Measurements from ENCODE around the gene DPYSL5. TPM values are rescaled to one million over a fixed set of nuclear protein-coding genes. Genes with fewer than 3 reads are reported as not detected.

Gene DPYSL5
- total and polyA plus RNA-seq, 2 donors (not counting 1 experiment from before 2014, with no cell fraction given): not detected

DNA sequence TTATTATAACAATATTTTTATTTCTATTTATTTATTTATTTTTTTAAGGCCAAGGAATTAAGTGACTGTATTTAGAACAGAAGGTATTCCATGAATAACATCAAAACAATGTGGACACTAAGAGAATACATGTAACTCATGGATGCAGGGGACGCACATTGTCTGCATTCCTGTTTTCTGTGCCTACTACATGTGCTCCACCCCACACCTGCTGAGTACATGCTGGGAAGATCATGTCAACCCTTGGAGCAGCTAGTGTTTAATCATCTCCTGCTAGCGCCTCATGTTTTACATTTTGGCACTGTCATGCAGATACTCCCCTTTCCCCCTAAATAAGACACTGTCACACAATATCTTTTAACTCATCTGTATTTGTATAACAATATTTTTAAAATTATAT is 29.3 kb downstream of the DPYSL5 start:
- H3K4me3 Mint-ChIP-seq: no peak overlapping the region
- H3K27me3 Mint-ChIP-seq: peaks cover 40% of the 10 kb centered on the region
- POLR2A ChIA-PET: no interaction called here
- Histone ChIP-seq H2AFZ (ENCODE audit: insufficient read depth, low read depth, low read length, poor library complexity, severe bottlenecking) (no peak overlapping the region), H3K9me3 (ENCODE audit: control extremely low read depth in 1 of 3, control insufficient read depth in 2 of 3, insufficient read depth in 1 of 3, low read length in 2 of 3) (no peaks in the 10 kb centered on the region), H3K4me1 (ENCODE audit: control insufficient read depth in 2 of 2, insufficient read depth in 2 of 2, low read length in 2 of 2) (no peaks in the 10 kb centered on the region), H3K27ac (ENCODE audit: low read length in 2 of 2) (no peak overlapping the region), H3K36me3 (replicated peaks in 1 of 2; ENCODE audit: control extremely low read depth in 1 of 2, control insufficient read depth in 1 of 2, extremely low read depth in 1 of 2, insufficient read depth in 2 of 2, low read length in 1 of 2) (no peaks in the 10 kb centered on the region), H4K20me1 (ENCODE audit: control insufficient read depth, insufficient read depth, low read length, poor library complexity, severe bottlenecking) (no peaks in the 10 kb centered on the region), H3K9ac (ENCODE audit: low read length) (no peak overlapping the region), H3K27me3 (replicated peaks in 1 of 4; ENCODE audit: control extremely low read depth in 1 of 4, control insufficient read depth in 3 of 4, insufficient read depth in 4 of 4, low read length in 3 of 4) (peaks cover 0 to 5% (median 0%) of the 10 kb centered on the region in 4 experiments), H3K4me3 (ENCODE audit: control extremely low read depth in 1 of 5, extremely low read depth in 1 of 5, insufficient read depth in 1 of 5, low read depth in 2 of 5, low read length in 4 of 5) (no peak overlapping the region), H3K79me2 (ENCODE audit: control insufficient read depth, insufficient read depth, low read length) (no peaks in the 10 kb centered on the region), H3K4me2 (replicated peaks; ENCODE audit: low read depth, low read length, poor library complexity, severe bottlenecking) (no peak overlapping the region)
- DNase-seq (no peak), ATAC-seq (ENCODE audit: low read depth) (no peak)
- 100% methylated on average over 1 of the region's 2 CpGs for WGBS (ENCODE audit: insufficient coverage)
- TF ChIP-seq EZH2 (IDR thresholded peaks at IDR 0.05; ENCODE audit: borderline replicate concordance, insufficient read depth, low read depth, low read length, poor library complexity, severe bottlenecking): no peak
- TF ChIP-seq, protein P1, sequence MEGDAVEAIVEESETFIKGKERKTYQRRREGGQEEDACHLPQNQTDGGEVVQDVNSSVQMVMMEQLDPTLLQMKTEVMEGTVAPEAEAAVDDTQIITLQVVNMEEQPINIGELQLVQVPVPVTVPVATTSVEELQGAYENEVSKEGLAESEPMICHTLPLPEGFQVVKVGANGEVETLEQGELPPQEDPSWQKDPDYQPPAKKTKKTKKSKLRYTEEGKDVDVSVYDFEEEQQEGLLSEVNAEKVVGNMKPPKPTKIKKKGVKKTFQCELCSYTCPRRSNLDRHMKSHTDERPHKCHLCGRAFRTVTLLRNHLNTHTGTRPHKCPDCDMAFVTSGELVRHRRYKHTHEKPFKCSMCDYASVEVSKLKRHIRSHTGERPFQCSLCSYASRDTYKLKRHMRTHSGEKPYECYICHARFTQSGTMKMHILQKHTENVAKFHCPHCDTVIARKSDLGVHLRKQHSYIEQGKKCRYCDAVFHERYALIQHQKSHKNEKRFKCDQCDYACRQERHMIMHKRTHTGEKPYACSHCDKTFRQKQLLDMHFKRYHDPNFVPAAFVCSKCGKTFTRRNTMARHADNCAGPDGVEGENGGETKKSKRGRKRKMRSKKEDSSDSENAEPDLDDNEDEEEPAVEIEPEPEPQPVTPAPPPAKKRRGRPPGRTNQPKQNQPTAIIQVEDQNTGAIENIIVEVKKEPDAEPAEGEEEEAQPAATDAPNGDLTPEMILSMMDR (IDR thresholded peaks at IDR 0.05): no peak
- H3K27ac Mint-ChIP-seq: no peak overlapping the region
- no peaks in the 10 kb centered on the region for H3K9me3 Mint-ChIP-seq (ENCODE audit: insufficient read depth)
- no peaks in the 10 kb centered on the region for H3K4me1 Mint-ChIP-seq
- intact Hi-C loops (cut with micrococcal nuclease): no loop called here
- CTCF ChIA-PET: no interaction called here

DNA sequence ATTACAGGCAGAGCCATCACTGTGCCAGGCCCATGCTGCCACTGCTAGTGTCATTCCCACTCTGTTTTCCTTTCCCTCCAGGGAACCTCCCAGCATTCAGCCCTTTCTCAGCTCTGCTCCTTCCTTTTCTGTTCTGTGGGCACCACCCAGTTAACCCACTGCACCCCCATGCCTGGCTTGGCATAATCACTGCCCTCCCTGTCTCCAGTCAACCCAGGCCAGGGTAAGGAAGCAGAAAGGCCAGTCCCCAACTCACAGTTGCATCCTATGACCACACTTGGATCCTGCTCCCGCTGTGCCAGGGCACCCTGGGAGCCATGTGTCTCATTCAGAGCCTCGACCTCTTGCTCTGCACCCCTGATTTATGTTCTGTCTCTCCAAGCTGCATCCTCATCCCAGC is 32.2 kb downstream of the DPYSL5 start:
- no peaks in the 10 kb centered on the region for H3K4me1 ChIP-seq (ENCODE audit: control insufficient read depth in 2 of 2, insufficient read depth in 2 of 2, low read length in 2 of 2)
- ChIA-PET POLR2A (no interaction called here), CTCF (no interaction called here)
- Mint-ChIP-seq H3K27me3 (peaks cover 39% of the 10 kb centered on the region), H3K4me3 (no peak overlapping the region), H3K27ac (no peak overlapping the region), H3K9me3 (ENCODE audit: insufficient read depth) (no peaks in the 10 kb centered on the region), H3K4me1 (no peaks in the 10 kb centered on the region)
- ATAC-seq (ENCODE audit: low read depth): no peak
- H3K9me3 ChIP-seq (ENCODE audit: control extremely low read depth in 1 of 3, control insufficient read depth in 2 of 3, insufficient read depth in 1 of 3, low read length in 2 of 3): no peaks in the 10 kb centered on the region
- H3K9ac ChIP-seq (ENCODE audit: low read length): no peak overlapping the region
- TF ChIP-seq, protein P1 (IDR thresholded peaks at IDR 0.05): no peak
- no peak for TF ChIP-seq EZH2 (IDR thresholded peaks at IDR 0.05; ENCODE audit: borderline replicate concordance, insufficient read depth, low read depth, low read length, poor library complexity, severe bottlenecking)
- no peak overlapping the region for H3K4me2 ChIP-seq (replicated peaks; ENCODE audit: low read depth, low read length, poor library complexity, severe bottlenecking)
- 42% methylated on average over 2 of the region's 2 CpGs for WGBS (ENCODE audit: insufficient coverage)
- no peaks in the 10 kb centered on the region for H3K79me2 ChIP-seq (ENCODE audit: control insufficient read depth, insufficient read depth, low read length)
- intact Hi-C loops (cut with micrococcal nuclease): no loop called here
- peaks cover 0 to 5% (median 0%) of the 10 kb centered on the region in 4 experiments for H3K27me3 ChIP-seq (replicated peaks in 1 of 4; ENCODE audit: control extremely low read depth in 1 of 4, control insufficient read depth in 3 of 4, insufficient read depth in 4 of 4, low read length in 3 of 4)
- no peak overlapping the region for H2AFZ ChIP-seq (ENCODE audit: insufficient read depth, low read depth, low read length, poor library complexity, severe bottlenecking)
- H4K20me1 ChIP-seq (ENCODE audit: control insufficient read depth, insufficient read depth, low read length, poor library complexity, severe bottlenecking): no peaks in the 10 kb centered on the region
- no peaks in the 10 kb centered on the region for H3K36me3 ChIP-seq (replicated peaks in 1 of 2; ENCODE audit: control extremely low read depth in 1 of 2, control insufficient read depth in 1 of 2, extremely low read depth in 1 of 2, insufficient read depth in 2 of 2, low read length in 1 of 2)
- H3K27ac ChIP-seq (ENCODE audit: low read length in 2 of 2): no peak overlapping the region
- no peak overlapping the region for H3K4me3 ChIP-seq (ENCODE audit: control extremely low read depth in 1 of 5, extremely low read depth in 1 of 5, insufficient read depth in 1 of 5, low read depth in 2 of 5, low read length in 4 of 5)
- no peak for DNase-seq

Data from B cell (primary cell).